CD14-positive monocyte (primary cell): ENCODE results near the gene PLAGL2. TPM values are rescaled to one million over a fixed set of nuclear protein-coding genes. Genes with fewer than 3 reads are reported as not detected.
"Not testable (repeated sequence)": the region's sequence is repeated elsewhere in the genome, so short reads cannot be mapped to it uniquely, and the experiment has no call there.

ENCODE experiments used
- DNase-seq, 3 donors: peaks; one replicate each; pipeline ENCODE4 v3.0.0-alpha.2; 2011 to 2022
- H2AFZ ChIP-seq: 2 replicates; pipeline ENCODE4 v1.6.0; 2012; ENCODE audit warnings: mild to moderate bottlenecking, low read depth, low read length, inconsistent platforms; ENCODE audit not compliant: insufficient read depth, poor library complexity, severe bottlenecking
- H3K27ac ChIP-seq, 2 donors: 1 replicate in 1 of 2; 2 replicates in 1 of 2; pipeline ENCODE4 v1.5.1; 2012 to 2013; ENCODE audit warnings: low read length in 2 of 2, control low read depth in 1 of 2, inconsistent platforms in 1 of 2, low read depth in 1 of 2, mild to moderate bottlenecking in 1 of 2
- H3K27me3 ChIP-seq, 2 donors: one replicate each; pipeline versions ENCODE4 v1.6.0 to v1.6.1; 2011 to 2013; ENCODE audit warnings: low read length in 2 of 2; ENCODE audit not compliant: control insufficient read depth in 2 of 2, insufficient read depth in 2 of 2
- H3K36me3 ChIP-seq, 2 donors: replicated peaks in 1 of 2; 1 replicate in 1 of 2; 2 replicates in 1 of 2; pipeline versions ENCODE4 v1.5.1 to v1.6.1; 2012 to 2013; ENCODE audit warnings: low read length in 2 of 2, control low read depth in 1 of 2, inconsistent platforms in 1 of 2, mild to moderate bottlenecking in 1 of 2; ENCODE audit not compliant: insufficient read depth in 2 of 2, control insufficient read depth in 1 of 2
- H3K4me1 ChIP-seq, 2 donors: 1 replicate in 1 of 2; 2 replicates in 1 of 2; pipeline versions ENCODE4 v1.5.1 to v1.6.1; 2012 to 2013; ENCODE audit warnings: low read length in 2 of 2, control low read depth in 1 of 2, inconsistent platforms in 1 of 2, mild to moderate bottlenecking in 1 of 2, moderate library complexity in 1 of 2; ENCODE audit not compliant: insufficient read depth in 2 of 2, control insufficient read depth in 1 of 2
- H3K4me2 ChIP-seq: replicated peaks from 2 replicates; pipeline ENCODE3; 2012; ENCODE audit warnings: low read length, moderate library complexity, mild to moderate bottlenecking; ENCODE audit not compliant: poor library complexity, severe bottlenecking; ENCODE audit errors: extremely low read depth
- H3K4me3 ChIP-seq, 3 experiments: fragments of 200-600 bp in 1 of 3; sonication (generic) in 1 of 3; replicated peaks in 1 of 3; 1 replicate in 2 of 3; 2 replicates in 1 of 3; pipeline ENCODE4 v1.5.1; 2011 to 2013; ENCODE audit warnings: low read length in 3 of 3, mild to moderate bottlenecking in 3 of 3, control low read depth in 2 of 3, low read depth in 2 of 3, inconsistent platforms in 1 of 3, moderate library complexity in 1 of 3
- H3K79me2 ChIP-seq: 2 replicates; pipeline ENCODE4 v1.6.0; 2012; ENCODE audit warnings: mild to moderate bottlenecking, control low read depth, inconsistent platforms, low read length, moderate library complexity; ENCODE audit not compliant: insufficient read depth
- H3K9ac ChIP-seq: 2 replicates; pipeline ENCODE4 v1.6.0; 2017; ENCODE audit warnings: low read length, mild to moderate bottlenecking; ENCODE audit not compliant: insufficient read depth, poor library complexity, severe bottlenecking
- H3K9me3 ChIP-seq, 2 donors: replicated peaks in 1 of 2; 1 replicate in 1 of 2; 2 replicates in 1 of 2; pipeline versions ENCODE4 v1.5.1 to v1.6.1; 2012 to 2013; ENCODE audit warnings: low read length in 2 of 2, control low read depth in 1 of 2; ENCODE audit not compliant: control insufficient read depth in 1 of 2, insufficient read depth in 1 of 2
- H4K20me1 ChIP-seq: 2 replicates; pipeline ENCODE4 v1.6.0; 2012; ENCODE audit warnings: mild to moderate bottlenecking, low read length, control low read depth, moderate library complexity; ENCODE audit not compliant: insufficient read depth
- H3K27ac Mint-ChIP-seq, 7 donors: one replicate each; pipeline ENCODE4 v1.8.0; 2020; ENCODE audit warnings: mild to moderate bottlenecking in 7 of 7, mixed read lengths in 7 of 7, moderate library complexity in 6 of 7, inconsistent platforms in 2 of 7
- H3K27me3 Mint-ChIP-seq, 3 donors: one replicate each; pipeline ENCODE4 v1.8.0; 2021 to 2022; ENCODE audit warnings: low read depth in 3 of 3, mild to moderate bottlenecking in 3 of 3, mixed read lengths in 3 of 3, moderate library complexity in 3 of 3, inconsistent platforms in 1 of 3
- H3K36me3 Mint-ChIP-seq, 2 donors: one replicate each; pipeline ENCODE4 v1.8.0; 2020; ENCODE audit warnings: mixed read lengths in 2 of 2, inconsistent platforms in 1 of 2, mild to moderate bottlenecking in 1 of 2
- H3K4me1 Mint-ChIP-seq: one replicate; pipeline ENCODE4 v1.8.0; 2020; ENCODE audit warnings: mild to moderate bottlenecking, mixed read lengths
- H3K4me3 Mint-ChIP-seq, 2 donors: one replicate each; pipeline ENCODE4 v1.8.0; 2020; ENCODE audit warnings: mild to moderate bottlenecking in 2 of 2, mixed read lengths in 2 of 2, moderate library complexity in 1 of 2
- H3K9me3 Mint-ChIP-seq, 7 donors: one replicate each; pipeline ENCODE4 v1.8.0; 2020 to 2022; ENCODE audit warnings: mixed read lengths in 7 of 7, mild to moderate bottlenecking in 6 of 7, moderate library complexity in 6 of 7, inconsistent platforms in 2 of 7
- WGBS: methylation state at CpG from one replicate; pipeline ENCODE4 v1.1.5; 2013; ENCODE audit warnings: missing lambda C conversion rate; ENCODE audit not compliant: insufficient coverage; 5-methylcytosine and 5-hydroxymethylcytosine counted together
- intact Hi-C, 2 donors: fragments of 100-400 bp; cut with micrococcal nuclease; formaldehyde crosslinking; loops; one replicate each; pipeline versions ENCODE4 v1.15.0 to v1.15.1; 2023
- polyA plus RNA-seq, 3 donors: library from polyadenylated mRNA; depleted of rRNA in 1 of 3; unstranded in 2 of 3; stranded (reverse) in 1 of 3; fragments of 300-500 nt in 2 of 3; fragments of >200 nt in 1 of 3; fragmentation: Illumina TruSeq in 2 of 3; gene quantifications; 1 replicate in 2 of 3; 2 replicates in 1 of 3; pipeline ENCODE4 v1.2.3, GENCODE V29; 2012 to 2021
- TF ChIP-seq, protein P1 (sequence below): fragments of 200-600 bp; IDR thresholded peaks from one replicate; pipeline ENCODE4 v1.8.0; 2022; ENCODE audit warnings: antibody characterized with exemption, mild to moderate bottlenecking

The PLAGL2 gene
- polyA plus RNA-seq, 3 donors: 6.2 to 31.7 (median 14.7) TPM

DNA sequence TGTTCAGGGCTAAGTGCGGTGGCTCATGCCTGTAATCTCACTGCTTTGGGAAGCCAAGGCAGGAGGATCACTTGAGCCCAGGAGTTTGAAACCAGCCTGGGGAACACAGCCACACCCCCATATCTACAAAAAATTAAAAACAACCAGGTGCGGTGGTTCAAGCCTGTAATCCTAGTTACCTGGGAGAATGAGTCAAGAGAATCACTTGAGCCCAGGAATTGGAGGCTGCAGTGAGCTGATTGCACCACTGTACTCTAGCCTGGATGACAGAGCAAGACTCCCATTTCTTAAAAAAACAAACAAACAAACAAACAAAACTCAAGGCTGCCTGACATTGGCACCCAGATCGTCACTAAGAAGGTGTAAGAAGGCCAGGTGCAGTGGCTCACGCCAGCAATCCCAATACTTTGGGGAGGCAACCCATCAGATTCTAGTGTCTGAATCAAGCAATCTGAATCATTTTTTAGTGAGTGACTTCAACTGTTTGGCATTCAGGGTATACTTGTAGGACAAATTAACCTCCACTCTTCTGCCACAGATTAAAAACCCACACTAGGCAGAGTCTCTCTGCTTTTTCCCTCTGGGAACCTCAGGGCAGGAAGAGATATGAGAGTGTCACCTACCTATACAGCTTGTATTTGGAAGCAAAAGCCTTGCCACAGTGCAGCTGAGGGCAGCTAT, 6.1 kb downstream of the PLAGL2 start:
- H3K36me3 Mint-ChIP-seq: peaks cover 58 to 67% of the 10 kb centered on the region in 2 donors
- intact Hi-C loops: loop anchor here in 1 of 2 donors (10.0 kb wide), 1 partner anchor 283 kb away; no protein-coding TSS in a partner anchor
- peak overlapping the region in 4 of 7 donors; percentile 11 to 93 (median 84) for H3K27ac Mint-ChIP-seq
- TF ChIP-seq, protein P1, sequence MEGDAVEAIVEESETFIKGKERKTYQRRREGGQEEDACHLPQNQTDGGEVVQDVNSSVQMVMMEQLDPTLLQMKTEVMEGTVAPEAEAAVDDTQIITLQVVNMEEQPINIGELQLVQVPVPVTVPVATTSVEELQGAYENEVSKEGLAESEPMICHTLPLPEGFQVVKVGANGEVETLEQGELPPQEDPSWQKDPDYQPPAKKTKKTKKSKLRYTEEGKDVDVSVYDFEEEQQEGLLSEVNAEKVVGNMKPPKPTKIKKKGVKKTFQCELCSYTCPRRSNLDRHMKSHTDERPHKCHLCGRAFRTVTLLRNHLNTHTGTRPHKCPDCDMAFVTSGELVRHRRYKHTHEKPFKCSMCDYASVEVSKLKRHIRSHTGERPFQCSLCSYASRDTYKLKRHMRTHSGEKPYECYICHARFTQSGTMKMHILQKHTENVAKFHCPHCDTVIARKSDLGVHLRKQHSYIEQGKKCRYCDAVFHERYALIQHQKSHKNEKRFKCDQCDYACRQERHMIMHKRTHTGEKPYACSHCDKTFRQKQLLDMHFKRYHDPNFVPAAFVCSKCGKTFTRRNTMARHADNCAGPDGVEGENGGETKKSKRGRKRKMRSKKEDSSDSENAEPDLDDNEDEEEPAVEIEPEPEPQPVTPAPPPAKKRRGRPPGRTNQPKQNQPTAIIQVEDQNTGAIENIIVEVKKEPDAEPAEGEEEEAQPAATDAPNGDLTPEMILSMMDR: no peak
- Histone ChIP-seq H3K36me3 (peaks cover 58 to 67% of the 10 kb centered on the region in 2 donors), H3K4me3 (peak overlapping the region in 2 of 3 experiments; percentile 3 to 31), H3K4me1 (peaks cover 64 to 70% of the 10 kb centered on the region in 2 donors), H2AFZ (no peak overlapping the region), H3K79me2 (peaks cover 97% of the 10 kb centered on the region), H3K9me3 (no peaks in the 10 kb centered on the region), H4K20me1 (peaks cover 91% of the 10 kb centered on the region), H3K4me2 (no peak overlapping the region), H3K9ac (no peak overlapping the region), H3K27ac (peak overlapping the region; percentile 41 to 55), H3K27me3 (no peaks in the 10 kb centered on the region)
- 100% methylated on average over 1 of the region's 4 CpGs for WGBS
- H3K4me1 Mint-ChIP-seq: peaks cover 74% of the 10 kb centered on the region
- no peak for DNase-seq
- H3K4me3 Mint-ChIP-seq: peak overlapping the region in 1 of 2 donors; percentile 50
- no peaks in the 10 kb centered on the region for H3K9me3 Mint-ChIP-seq
- H3K27me3 Mint-ChIP-seq: peaks cover 0 to 2% (median 0%) of the 10 kb centered on the region in 3 donors

DNA sequence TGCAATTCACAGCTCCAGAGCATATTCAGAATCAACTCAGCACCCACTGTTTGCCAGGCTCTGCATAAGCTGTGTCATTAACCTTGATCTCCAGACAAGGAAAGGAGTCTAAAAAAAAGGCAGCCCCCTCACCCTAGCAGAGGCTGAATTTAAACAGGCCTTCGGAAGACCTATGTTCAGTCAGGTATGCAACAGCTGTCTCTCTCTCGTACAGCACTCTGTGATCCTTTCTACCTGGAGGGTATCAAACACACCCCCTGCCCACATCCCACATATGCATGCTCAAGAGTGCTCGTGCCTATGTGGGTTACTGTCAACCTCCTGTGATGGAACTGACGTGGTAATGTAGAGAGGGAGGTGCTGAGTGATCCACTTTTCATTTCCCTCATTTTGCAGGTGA, 8.5 kb downstream of the PLAGL2 start:
- Histone ChIP-seq H3K79me2 (peaks cover 98% of the 10 kb centered on the region), H3K36me3 (peaks cover 81 to 88% of the 10 kb centered on the region in 2 donors)
- TF ChIP-seq, protein P1: no peak

DNA sequence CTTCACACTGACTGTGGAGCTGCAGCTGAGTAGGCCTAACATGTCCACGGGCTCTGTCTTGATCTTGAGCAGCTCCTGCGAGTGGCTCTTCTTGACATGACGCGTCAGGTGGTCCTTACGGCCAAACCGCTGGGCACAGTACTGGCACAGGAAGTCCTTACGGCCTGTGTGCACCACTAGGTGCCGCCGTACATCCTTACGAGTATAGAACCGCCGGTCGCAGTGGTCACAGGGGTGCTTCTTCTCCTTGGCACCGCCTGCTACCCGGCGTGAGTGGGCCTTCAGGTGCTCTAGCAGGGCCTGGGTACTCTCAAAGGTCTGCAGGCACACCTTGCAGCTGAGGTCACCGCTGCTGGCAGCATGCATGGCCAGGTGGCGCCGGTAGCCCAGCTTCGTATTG, 10.4 kb downstream of the PLAGL2 start:
- 92% methylated on average over 16 of the region's 20 CpGs for WGBS
- H3K9me3 ChIP-seq, H3K27me3 Mint-ChIP-seq, H3K9me3 Mint-ChIP-seq, H3K4me3 ChIP-seq, H3K27ac ChIP-seq, H3K27me3 ChIP-seq, DNase-seq, H3K9ac ChIP-seq, H3K4me3 Mint-ChIP-seq, H3K27ac Mint-ChIP-seq, H3K4me2 ChIP-seq, H2AFZ ChIP-seq: not testable (repeated sequence)
- intact Hi-C loops: loop anchor here in 1 of 2 donors (5.0 kb wide), 1 partner anchor 50 kb away; no protein-coding TSS in a partner anchor
- Histone ChIP-seq H3K79me2 (peaks cover 84% of the 10 kb centered on the region), H3K4me1 (peaks cover 21 to 27% of the 10 kb centered on the region in 2 donors), H4K20me1 (peaks cover 100% of the 10 kb centered on the region), H3K36me3 (peaks cover 88 to 94% of the 10 kb centered on the region in 2 donors)
- peaks cover 41% of the 10 kb centered on the region for H3K4me1 Mint-ChIP-seq
- H3K36me3 Mint-ChIP-seq: peaks cover 89 to 93% of the 10 kb centered on the region in 2 donors

More for the DNA sequence above, 8.5 kb downstream of the PLAGL2 start:
- Histone ChIP-seq H3K9me3 (no peaks in the 10 kb centered on the region), H3K4me1 (peaks cover 40 to 45% of the 10 kb centered on the region in 2 donors), H2AFZ (no peak overlapping the region), H3K27ac (peak overlapping the region in 1 of 2 donors; percentile 54), H3K27me3 (no peaks in the 10 kb centered on the region), H3K4me3 (no peak overlapping the region), H4K20me1 (peaks cover 100% of the 10 kb centered on the region), H3K9ac (no peak overlapping the region), H3K4me2 (no peak overlapping the region)
- Mint-ChIP-seq H3K4me3 (no peak overlapping the region), H3K27ac (peak overlapping the region in 2 of 7 donors; percentile 12 to 15), H3K9me3 (no peaks in the 10 kb centered on the region), H3K27me3 (peaks cover 0 to 2% (median 0%) of the 10 kb centered on the region in 3 donors), H3K4me1 (peaks cover 52% of the 10 kb centered on the region), H3K36me3 (peaks cover 77 to 87% of the 10 kb centered on the region in 2 donors)
- 93% methylated on average over 2 of the region's 4 CpGs for WGBS
- DNase-seq: no peak
- intact Hi-C loops: loop anchor here in 1 of 2 donors (5.0 kb wide), 1 partner anchor 52 kb away; no protein-coding TSS in a partner anchor
